ENCODE data around the gene RAB11FIP5.

- TF ChIP-seq, protein P1, sequence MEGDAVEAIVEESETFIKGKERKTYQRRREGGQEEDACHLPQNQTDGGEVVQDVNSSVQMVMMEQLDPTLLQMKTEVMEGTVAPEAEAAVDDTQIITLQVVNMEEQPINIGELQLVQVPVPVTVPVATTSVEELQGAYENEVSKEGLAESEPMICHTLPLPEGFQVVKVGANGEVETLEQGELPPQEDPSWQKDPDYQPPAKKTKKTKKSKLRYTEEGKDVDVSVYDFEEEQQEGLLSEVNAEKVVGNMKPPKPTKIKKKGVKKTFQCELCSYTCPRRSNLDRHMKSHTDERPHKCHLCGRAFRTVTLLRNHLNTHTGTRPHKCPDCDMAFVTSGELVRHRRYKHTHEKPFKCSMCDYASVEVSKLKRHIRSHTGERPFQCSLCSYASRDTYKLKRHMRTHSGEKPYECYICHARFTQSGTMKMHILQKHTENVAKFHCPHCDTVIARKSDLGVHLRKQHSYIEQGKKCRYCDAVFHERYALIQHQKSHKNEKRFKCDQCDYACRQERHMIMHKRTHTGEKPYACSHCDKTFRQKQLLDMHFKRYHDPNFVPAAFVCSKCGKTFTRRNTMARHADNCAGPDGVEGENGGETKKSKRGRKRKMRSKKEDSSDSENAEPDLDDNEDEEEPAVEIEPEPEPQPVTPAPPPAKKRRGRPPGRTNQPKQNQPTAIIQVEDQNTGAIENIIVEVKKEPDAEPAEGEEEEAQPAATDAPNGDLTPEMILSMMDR (conservative IDR thresholded peaks at IDR 0.05; ENCODE audit: low read depth, low read length), result no peak
- no peak for TF ChIP-seq POLR2A (IDR thresholded peaks at IDR 0.05; ENCODE audit: low read depth, low read length)
- no peak for TF ChIP-seq CHD1 (IDR thresholded peaks at IDR 0.05; ENCODE audit: low read depth, low read length)
- TF ChIP-seq NFE2L2 (IDR thresholded peaks at IDR 0.05; ENCODE audit: low read depth, low read length), result no peak
- TF ChIP-seq CEBPB (IDR thresholded peaks at IDR 0.05; ENCODE audit: low read depth, low read length), result no peak
- TF ChIP-seq RAD21 (IDR thresholded peaks at IDR 0.05; ENCODE audit: low read length), result no peak
- TF ChIP-seq SMC3 (IDR thresholded peaks at IDR 0.05; ENCODE audit: low read depth, low read length), result no peak
These were observed 37.0 kb downstream of the RAB11FIP5 start for GRCh38 chr2:73075477-73076373.
